ENCODE results near the gene FGD4.

The FGD4 gene

DNA sequence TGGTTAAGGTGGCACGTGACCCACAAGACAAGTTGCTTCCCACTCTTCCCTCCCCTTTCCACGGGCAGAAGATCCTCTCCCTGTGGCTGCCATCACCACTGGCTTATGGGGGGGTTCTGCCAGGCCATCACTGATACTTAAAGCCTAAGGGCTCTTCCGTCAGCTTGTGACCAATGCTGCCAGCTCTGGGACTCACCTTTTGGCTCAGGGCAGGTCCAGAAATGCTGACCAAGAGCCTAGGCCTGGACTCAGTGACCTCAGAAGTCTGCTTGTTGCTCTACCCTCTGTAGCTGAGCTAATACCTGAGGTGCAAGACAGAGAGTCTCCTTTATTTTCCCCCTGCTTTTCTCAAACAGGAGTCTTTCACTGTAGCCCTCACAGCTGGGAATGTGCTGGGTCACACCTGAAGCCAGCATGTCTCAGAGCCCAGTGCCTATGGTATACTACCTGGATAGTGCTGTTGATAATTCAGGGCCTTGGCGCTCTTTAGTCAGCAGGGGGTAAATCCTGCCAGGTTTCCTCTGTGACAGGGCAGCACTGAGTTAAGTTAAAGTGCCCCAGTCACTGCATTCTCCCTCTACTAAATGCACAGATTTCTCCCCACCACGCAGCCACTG is 19.7 kb downstream of the FGD4 start:
- no peak overlapping the region for H3K4me3 ChIP-seq (ENCODE audit: control insufficient read depth, low read depth, low read length)
- TF ChIP-seq, protein P1, sequence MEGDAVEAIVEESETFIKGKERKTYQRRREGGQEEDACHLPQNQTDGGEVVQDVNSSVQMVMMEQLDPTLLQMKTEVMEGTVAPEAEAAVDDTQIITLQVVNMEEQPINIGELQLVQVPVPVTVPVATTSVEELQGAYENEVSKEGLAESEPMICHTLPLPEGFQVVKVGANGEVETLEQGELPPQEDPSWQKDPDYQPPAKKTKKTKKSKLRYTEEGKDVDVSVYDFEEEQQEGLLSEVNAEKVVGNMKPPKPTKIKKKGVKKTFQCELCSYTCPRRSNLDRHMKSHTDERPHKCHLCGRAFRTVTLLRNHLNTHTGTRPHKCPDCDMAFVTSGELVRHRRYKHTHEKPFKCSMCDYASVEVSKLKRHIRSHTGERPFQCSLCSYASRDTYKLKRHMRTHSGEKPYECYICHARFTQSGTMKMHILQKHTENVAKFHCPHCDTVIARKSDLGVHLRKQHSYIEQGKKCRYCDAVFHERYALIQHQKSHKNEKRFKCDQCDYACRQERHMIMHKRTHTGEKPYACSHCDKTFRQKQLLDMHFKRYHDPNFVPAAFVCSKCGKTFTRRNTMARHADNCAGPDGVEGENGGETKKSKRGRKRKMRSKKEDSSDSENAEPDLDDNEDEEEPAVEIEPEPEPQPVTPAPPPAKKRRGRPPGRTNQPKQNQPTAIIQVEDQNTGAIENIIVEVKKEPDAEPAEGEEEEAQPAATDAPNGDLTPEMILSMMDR (IDR thresholded peaks at IDR 0.05; ENCODE audit: control insufficient read depth, insufficient read depth, low read depth, low read length, missing control alignments): no peak
- no peak for DNase-seq (ENCODE audit: low read depth)

DNA sequence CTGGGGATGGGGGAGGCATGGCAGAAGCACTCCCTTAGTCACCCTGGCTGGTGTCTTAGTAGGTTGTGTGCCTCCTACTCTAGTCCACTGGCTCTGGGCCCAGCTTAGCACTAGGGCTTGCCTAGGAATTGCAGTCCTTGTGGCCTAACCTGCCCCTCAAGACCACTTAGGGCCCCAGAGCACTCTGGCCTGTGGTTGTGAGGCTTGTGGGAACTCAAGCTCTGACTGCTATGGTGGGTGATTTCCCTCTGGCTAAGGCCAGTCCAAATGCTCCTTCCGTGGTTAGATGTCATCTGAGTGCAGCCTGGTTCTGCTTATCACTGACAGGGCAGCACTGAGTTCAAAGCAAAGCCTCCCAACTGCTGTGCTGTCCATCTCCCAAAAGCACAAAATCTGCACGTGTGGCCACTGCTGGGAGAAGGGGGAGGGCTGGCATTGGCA is 20.2 kb downstream of the FGD4 start:
- TF ChIP-seq, protein P1 (IDR thresholded peaks at IDR 0.05; ENCODE audit: control insufficient read depth, insufficient read depth, low read depth, low read length, missing control alignments): no peak
- no peak for DNase-seq (ENCODE audit: low read depth)
- H3K4me3 ChIP-seq (ENCODE audit: control insufficient read depth, low read depth, low read length): no peak overlapping the region

DNA sequence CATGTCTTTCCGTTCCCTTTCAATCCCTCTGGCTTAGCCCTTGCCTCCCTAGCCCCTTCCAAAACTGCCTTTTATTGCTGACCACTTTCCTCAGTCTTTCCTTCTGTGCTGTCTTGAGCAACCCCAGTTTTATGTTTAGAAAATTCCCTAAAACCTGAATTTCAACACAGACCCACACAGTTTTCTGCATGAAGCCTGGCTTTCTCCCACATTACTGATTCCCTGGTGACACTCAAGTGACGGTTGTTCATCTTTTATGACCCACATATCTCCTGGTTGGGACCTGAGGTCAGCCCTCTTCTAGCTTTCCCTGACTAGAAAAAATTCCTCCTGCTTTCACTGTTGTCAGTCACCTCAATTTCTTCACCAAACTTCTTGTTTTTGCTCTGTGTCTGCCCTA is 21.0 kb downstream of the FGD4 start:
- DNase-seq (ENCODE audit: low read depth): no peak
- no peak overlapping the region for H3K4me3 ChIP-seq (ENCODE audit: control insufficient read depth, low read depth, low read length)
- TF ChIP-seq, protein P1 (IDR thresholded peaks at IDR 0.05; ENCODE audit: control insufficient read depth, insufficient read depth, low read depth, low read length, missing control alignments): no peak

DNA sequence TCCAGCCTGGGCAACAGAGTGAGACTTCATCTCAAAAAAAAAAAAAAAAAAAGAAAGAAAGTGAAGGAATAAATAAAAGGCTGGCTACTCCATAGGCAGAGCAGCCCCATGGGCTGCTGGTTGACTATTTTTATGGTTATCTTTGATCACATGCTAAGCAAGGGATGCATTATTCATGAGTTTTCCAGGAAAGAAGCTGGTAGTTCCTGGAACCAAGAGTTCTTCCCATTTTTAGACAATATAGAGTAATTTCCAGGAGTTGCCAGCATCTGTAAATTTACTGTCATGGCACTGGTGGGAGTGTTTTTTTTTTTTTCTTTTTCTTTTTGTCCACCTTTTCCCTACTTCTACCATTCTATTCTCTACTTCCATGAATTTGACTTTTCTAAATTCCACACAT is 24.2 kb downstream of the FGD4 start:
- TF ChIP-seq, protein P1 (IDR thresholded peaks at IDR 0.05; ENCODE audit: control insufficient read depth, insufficient read depth, low read depth, low read length, missing control alignments): no peak

DNA sequence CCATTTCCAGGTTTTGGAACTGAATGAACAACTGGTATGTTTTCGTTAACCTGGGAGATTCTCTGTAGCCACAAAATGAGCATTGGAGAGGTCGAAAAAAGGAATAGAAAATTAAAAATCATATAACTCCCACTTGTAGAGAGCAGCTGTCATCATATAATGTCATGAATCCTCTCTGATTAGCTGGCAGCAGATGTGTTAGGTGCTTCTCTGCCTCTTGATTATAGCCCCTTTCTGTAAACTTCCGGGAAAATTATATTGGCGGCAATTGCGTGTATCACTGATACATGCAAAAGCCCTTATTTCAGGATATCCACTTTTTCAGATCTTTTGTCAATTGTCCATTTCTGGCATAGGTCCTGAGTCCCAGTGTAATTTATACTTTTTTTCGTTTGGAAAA is 31.7 kb downstream of the FGD4 start:
- H3K4me3 ChIP-seq (ENCODE audit: control insufficient read depth, low read depth, low read length): no peak overlapping the region
- no peak for DNase-seq (ENCODE audit: low read depth)
- TF ChIP-seq, protein P1 (IDR thresholded peaks at IDR 0.05; ENCODE audit: control insufficient read depth, insufficient read depth, low read depth, low read length, missing control alignments): no peak

More for the DNA sequence above, 24.2 kb downstream of the FGD4 start:
- no peak for DNase-seq (ENCODE audit: low read depth)
- no peak overlapping the region for H3K4me3 ChIP-seq (ENCODE audit: control insufficient read depth, low read depth, low read length)

DNA sequence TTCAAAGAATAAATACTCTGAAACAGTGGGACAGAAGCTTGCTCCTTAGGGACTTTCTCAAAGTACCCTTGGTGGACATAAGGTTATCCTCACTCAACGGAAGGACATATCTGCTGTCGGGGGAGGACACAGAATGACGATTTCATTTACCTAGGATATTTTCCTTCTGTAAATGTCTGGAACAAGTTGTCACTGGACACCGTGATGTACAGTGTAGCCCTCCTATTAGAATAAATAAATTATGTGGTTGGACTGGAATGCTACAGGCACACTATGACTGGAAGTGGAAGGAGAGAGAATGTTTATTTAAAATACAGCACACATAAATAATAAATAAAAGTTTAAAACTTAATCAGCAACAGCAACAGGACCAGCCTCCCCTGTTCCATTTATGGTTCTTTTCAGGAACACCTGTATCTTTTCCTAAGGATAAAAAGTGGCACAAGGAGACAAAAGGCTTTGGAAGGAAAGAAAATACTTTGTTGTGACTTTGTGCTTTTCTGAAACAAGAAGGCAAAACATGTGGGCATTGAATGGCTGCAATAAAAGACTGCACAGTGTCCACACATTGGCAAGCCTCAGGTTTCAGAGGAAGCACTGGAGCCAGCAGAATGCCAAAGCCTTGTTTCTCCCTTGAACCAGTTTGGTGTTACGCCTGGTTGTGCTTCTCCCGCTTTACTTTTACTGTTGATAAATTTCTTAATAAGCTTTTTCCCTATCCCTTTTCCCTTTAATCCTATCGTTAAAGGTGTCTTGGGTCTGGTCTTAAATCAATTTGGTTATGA is 36.8 kb downstream of the FGD4 start:
- TF ChIP-seq, protein P1 (IDR thresholded peaks at IDR 0.05; ENCODE audit: control insufficient read depth, insufficient read depth, low read depth, low read length, missing control alignments): no peak
- H3K4me3 ChIP-seq (ENCODE audit: control insufficient read depth, low read depth, low read length): no peak overlapping the region
- DNase-seq (ENCODE audit: low read depth): no peak

All from AG09309 (cell line).